HepG2 (cell line): ENCODE data around the gene S100A12. TPM values are rescaled to one million over a fixed set of nuclear protein-coding genes. Genes with fewer than 3 reads are reported as not detected.

ENCODE experiments used
- GABPB1 ChIP-seq: IDR thresholded peaks from 2 replicates; pipeline ENCODE4 v1.6.1; 2016; ENCODE audit warnings: mild to moderate bottlenecking, missing genetic modification reagents, moderate library complexity, missing compliant biosample characterization
- HNRNPK ChIP-seq: fragments of 200-400 bp; formaldehyde crosslinking; IDR thresholded peaks from 2 replicates; pipeline ENCODE4 v1.6.1; 2018; ENCODE audit warnings: low read length, low read depth, moderate library complexity, mild to moderate bottlenecking; ENCODE audit not compliant: poor library complexity, severe bottlenecking
- PHF8 ChIP-seq: sonication (generic); formaldehyde crosslinking; IDR thresholded peaks from 2 replicates; pipeline ENCODE4 v1.5.0; 2020; ENCODE audit warnings: missing genetic modification reagents
- REXO4 ChIP-seq: sonication (generic); formaldehyde crosslinking; IDR thresholded peaks from 2 replicates; pipeline ENCODE4 v1.8.0; 2022; ENCODE audit warnings: missing genetic modification reagents, mild to moderate bottlenecking, borderline replicate concordance
- RXRB ChIP-seq: IDR thresholded peaks from 2 replicates; pipeline ENCODE4 v1.6.1; 2016; ENCODE audit warnings: borderline replicate concordance, missing genetic modification reagents, missing compliant biosample characterization
- SOX6 ChIP-seq, 2 experiments: fragments of 450-650 bp in 1 of 2; sonication (generic) in 1 of 2; formaldehyde crosslinking in 1 of 2; IDR thresholded peaks; 2 replicates each; pipeline versions ENCODE4 v1.4.0 to v1.6.1; 2017 to 2020; ENCODE audit warnings: antibody characterized with exemption in 1 of 2, mild to moderate bottlenecking in 1 of 2, missing genetic modification reagents in 1 of 2
- SP4 ChIP-seq: sonication (generic); formaldehyde crosslinking; IDR thresholded peaks from 2 replicates; pipeline ENCODE4 v1.8.1; 2023; ENCODE audit warnings: mild to moderate bottlenecking, missing genetic modification reagents
- ZBTB21 ChIP-seq: sonication (generic); formaldehyde crosslinking; IDR thresholded peaks from 2 replicates; pipeline ENCODE4 v1.4.0; 2020; ENCODE audit warnings: missing genetic modification reagents
- ZFP62 ChIP-seq: sonication (generic); formaldehyde crosslinking; IDR thresholded peaks from 2 replicates; pipeline ENCODE4 v1.4.0; 2020; ENCODE audit warnings: missing genetic modification reagents
- ZNF136 ChIP-seq: sonication (generic); formaldehyde crosslinking; IDR thresholded peaks from 2 replicates; pipeline ENCODE4 v1.8.1; 2022; ENCODE audit warnings: low read depth, mild to moderate bottlenecking, moderate library complexity, missing genetic modification reagents
- ZNF143 ChIP-seq: sonication (generic); formaldehyde crosslinking; IDR thresholded peaks from 2 replicates; pipeline ENCODE4 v1.4.0; 2020; ENCODE audit warnings: missing genetic modification reagents
- ZNF205 ChIP-seq: IDR thresholded peaks from 2 replicates; pipeline ENCODE4 v1.6.1; 2018; ENCODE audit warnings: missing biosample characterization, missing genetic modification reagents
- ZNF256 ChIP-seq: sonication (generic); formaldehyde crosslinking; conservative IDR thresholded peaks from 2 replicates; pipeline ENCODE4 v1.4.0; 2020; ENCODE audit warnings: missing genetic modification reagents
- ZNF317 ChIP-seq: sonication (generic); formaldehyde crosslinking; IDR thresholded peaks from 2 replicates; pipeline ENCODE4 v1.5.0; 2020; ENCODE audit warnings: mild to moderate bottlenecking, missing genetic modification reagents
- ZNF747 ChIP-seq: sonication (generic); formaldehyde crosslinking; IDR thresholded peaks from 2 replicates; pipeline ENCODE4 v1.8.1; 2023; ENCODE audit warnings: missing genetic modification reagents, mild to moderate bottlenecking, borderline replicate concordance
- ZNF766 ChIP-seq: sonication (generic); formaldehyde crosslinking; IDR thresholded peaks from 2 replicates; pipeline ENCODE4 v1.5.0; 2020; ENCODE audit warnings: missing genetic modification reagents, borderline replicate concordance
- ZSCAN30 ChIP-seq: sonication (generic); formaldehyde crosslinking; IDR thresholded peaks from 2 replicates; pipeline ENCODE4 v1.5.0; 2020; ENCODE audit warnings: mild to moderate bottlenecking, missing genetic modification reagents
- polyA plus RNA-seq, 8 experiments: library from polyadenylated mRNA; depleted of rRNA in 3 of 8; stranded (reverse) in 7 of 8; unstranded in 1 of 8; fragments of >200 nt; fragmentation: Illumina TruSeq in 4 of 8; extraction: Trizol in 4 of 8; gene quantifications; 2 replicates each; pipeline versions ENCODE4 v1.2.1 to v1.2.3, GENCODE V29; 2011 to 2016; ENCODE audit warnings: low read depth in 4 of 8, missing spikeins in 1 of 8, mixed read lengths in 1 of 8; ENCODE audit not compliant: insufficient read depth in 1 of 8
- total RNA-seq, 5 experiments: library from RNA; depleted of rRNA; stranded (reverse); fragments of >200 nt; fragmentation: Illumina TruSeq; extraction: Trizol; gene quantifications; 2 replicates each; pipeline ENCODE4 v1.2.3, GENCODE V29; 2016; ENCODE audit warnings: low read depth in 1 of 5
- TF ChIP-seq, protein P1 (sequence below): sonication (generic); formaldehyde crosslinking; IDR thresholded peaks from 2 replicates; pipeline ENCODE4 v1.5.1; 2020; ENCODE audit warnings: missing genetic modification reagents, mild to moderate bottlenecking, borderline replicate concordance
- TF ChIP-seq, protein P2 (sequence below): sonication (generic); formaldehyde crosslinking; IDR thresholded peaks from 2 replicates; pipeline ENCODE4 v1.4.0; 2020; ENCODE audit warnings: missing genetic modification reagents
- TF ChIP-seq, protein P3 (sequence below): sonication (generic); formaldehyde crosslinking; IDR thresholded peaks from 2 replicates; pipeline ENCODE4 v1.5.0; 2020; ENCODE audit warnings: missing genetic modification reagents
- TF ChIP-seq, protein P4 (sequence below): sonication (generic); formaldehyde crosslinking; IDR thresholded peaks from 2 replicates; pipeline ENCODE4 v1.5.0; 2020; ENCODE audit warnings: mild to moderate bottlenecking, missing genetic modification reagents
- TF ChIP-seq, protein P5 (sequence below): sonication (generic); formaldehyde crosslinking; conservative IDR thresholded peaks from 2 replicates; pipeline ENCODE4 v1.4.0; 2020; ENCODE audit warnings: missing genetic modification reagents

S100A12 gene
- total and polyA plus RNA-seq, 2 of the 13 experiments (the other 11 are each of a cell fraction or from before 2014, with no cell fraction given), result not detected

DNA sequence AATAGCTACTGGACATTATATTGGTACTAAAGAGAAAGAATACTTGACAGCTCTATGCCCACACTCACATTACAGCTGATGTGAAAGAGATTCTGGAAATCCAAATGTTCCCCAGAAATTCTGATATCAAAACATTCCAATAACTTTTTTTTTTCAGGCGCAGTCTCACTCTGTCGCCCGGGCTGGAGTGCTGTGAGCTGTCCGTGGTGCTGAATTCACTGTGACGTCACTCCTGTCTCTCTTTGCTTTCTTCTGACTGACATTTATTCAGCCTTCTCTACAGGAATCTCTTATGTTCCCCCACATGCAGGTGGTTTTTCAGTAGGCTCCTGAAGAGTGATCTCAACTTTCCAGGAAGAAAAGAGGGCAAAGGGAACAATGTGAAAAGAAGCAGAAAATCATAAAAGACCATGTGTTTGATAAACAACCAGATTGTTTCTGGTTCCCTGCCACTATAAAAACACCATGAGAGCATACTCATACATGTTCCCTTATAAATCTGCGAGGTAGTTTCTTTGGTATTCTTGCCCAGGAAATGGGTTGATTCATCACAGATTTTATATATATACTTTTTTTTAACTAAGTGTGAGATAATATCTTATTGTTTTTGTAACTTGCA lies 47.1 kb upstream of the S100A12 start (continued):
- TF ChIP-seq GABPB1 (no peak), ZNF317 (CRISPR knock-in tag) (no peak), HNRNPK (no peak), ZNF143 (no peak), ZNF205 (0 out of 2 replicates have a peak, but pooled peaks have one; percentile 31), REXO4 (CRISPR knock-in tag) (no peak), ZBTB21 (CRISPR knock-in tag) (0 out of 2 replicates have a peak, but pooled peaks have one; percentile 60), ZFP62 (no peak), ZNF766 (CRISPR knock-in tag) (0 out of 2 replicates have a peak, but pooled peaks have one; percentile 66), ZNF136 (no peak), ZNF256 (CRISPR knock-in tag) (0 out of 2 replicates have a peak, but pooled peaks have one; percentile 47), SP4 (no peak), ZNF747 (CRISPR knock-in tag) (no peak), SOX6 (IDR thresholded peaks at IDR 0.05) (no peak), SOX6 (CRISPR knock-in tag; IDR thresholded peaks at IDR 0.05) (no peak), PHF8 (CRISPR knock-in tag) (no peak), ZSCAN30 (CRISPR knock-in tag) (no peak), RXRB (peak; percentile 53; the same call in 1 of the 2 replicates)
- TF ChIP-seq, protein P1, sequence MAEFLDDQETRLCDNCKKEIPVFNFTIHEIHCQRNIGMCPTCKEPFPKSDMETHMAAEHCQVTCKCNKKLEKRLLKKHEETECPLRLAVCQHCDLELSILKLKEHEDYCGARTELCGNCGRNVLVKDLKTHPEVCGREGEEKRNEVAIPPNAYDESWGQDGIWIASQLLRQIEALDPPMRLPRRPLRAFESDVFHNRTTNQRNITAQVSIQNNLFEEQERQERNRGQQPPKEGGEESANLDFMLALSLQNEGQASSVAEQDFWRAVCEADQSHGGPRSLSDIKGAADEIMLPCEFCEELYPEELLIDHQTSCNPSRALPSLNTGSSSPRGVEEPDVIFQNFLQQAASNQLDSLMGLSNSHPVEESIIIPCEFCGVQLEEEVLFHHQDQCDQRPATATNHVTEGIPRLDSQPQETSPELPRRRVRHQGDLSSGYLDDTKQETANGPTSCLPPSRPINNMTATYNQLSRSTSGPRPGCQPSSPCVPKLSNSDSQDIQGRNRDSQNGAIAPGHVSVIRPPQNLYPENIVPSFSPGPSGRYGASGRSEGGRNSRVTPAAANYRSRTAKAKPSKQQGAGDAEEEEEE (CRISPR knock-in tag), result no peak
- TF ChIP-seq, protein P2, sequence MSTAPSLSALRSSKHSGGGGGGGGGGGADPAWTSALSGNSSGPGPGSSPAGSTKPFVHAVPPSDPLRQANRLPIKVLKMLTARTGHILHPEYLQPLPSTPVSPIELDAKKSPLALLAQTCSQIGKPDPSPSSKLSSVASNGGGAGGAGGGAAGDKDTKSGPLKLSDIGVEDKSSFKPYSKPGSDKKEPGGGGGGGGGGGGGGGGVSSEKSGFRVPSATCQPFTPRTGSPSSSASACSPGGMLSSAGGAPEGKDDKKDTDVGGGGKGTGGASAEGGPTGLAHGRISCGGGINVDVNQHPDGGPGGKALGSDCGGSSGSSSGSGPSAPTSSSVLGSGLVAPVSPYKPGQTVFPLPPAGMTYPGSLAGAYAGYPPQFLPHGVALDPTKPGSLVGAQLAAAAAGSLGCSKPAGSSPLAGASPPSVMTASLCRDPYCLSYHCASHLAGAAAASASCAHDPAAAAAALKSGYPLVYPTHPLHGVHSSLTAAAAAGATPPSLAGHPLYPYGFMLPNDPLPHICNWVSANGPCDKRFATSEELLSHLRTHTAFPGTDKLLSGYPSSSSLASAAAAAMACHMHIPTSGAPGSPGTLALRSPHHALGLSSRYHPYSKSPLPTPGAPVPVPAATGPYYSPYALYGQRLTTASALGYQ (CRISPR knock-in tag), result no peak
- TF ChIP-seq, protein P3, sequence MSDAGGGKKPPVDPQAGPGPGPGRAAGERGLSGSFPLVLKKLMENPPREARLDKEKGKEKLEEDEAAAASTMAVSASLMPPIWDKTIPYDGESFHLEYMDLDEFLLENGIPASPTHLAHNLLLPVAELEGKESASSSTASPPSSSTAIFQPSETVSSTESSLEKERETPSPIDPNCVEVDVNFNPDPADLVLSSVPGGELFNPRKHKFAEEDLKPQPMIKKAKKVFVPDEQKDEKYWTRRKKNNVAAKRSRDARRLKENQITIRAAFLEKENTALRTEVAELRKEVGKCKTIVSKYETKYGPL (CRISPR knock-in tag), result peak; percentile 87
- TF ChIP-seq, protein P4, sequence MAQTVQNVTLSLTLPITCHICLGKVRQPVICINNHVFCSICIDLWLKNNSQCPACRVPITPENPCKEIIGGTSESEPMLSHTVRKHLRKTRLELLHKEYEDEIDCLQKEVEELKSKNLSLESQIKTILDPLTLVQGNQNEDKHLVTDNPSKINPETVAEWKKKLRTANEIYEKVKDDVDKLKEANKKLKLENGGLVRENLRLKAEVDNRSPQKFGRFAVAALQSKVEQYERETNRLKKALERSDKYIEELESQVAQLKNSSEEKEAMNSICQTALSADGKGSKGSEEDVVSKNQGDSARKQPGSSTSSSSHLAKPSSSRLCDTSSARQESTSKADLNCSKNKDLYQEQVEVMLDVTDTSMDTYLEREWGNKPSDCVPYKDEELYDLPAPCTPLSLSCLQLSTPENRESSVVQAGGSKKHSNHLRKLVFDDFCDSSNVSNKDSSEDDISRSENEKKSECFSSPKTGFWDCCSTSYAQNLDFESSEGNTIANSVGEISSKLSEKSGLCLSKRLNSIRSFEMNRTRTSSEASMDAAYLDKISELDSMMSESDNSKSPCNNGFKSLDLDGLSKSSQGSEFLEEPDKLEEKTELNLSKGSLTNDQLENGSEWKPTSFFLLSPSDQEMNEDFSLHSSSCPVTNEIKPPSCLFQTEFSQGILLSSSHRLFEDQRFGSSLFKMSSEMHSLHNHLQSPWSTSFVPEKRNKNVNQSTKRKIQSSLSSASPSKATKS (CRISPR knock-in tag), result no peak
- TF ChIP-seq, protein P5, sequence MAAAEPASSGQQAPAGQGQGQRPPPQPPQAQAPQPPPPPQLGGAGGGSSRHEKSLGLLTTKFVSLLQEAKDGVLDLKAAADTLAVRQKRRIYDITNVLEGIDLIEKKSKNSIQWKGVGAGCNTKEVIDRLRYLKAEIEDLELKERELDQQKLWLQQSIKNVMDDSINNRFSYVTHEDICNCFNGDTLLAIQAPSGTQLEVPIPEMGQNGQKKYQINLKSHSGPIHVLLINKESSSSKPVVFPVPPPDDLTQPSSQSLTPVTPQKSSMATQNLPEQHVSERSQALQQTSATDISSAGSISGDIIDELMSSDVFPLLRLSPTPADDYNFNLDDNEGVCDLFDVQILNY (CRISPR knock-in tag), result no peak
